Neural progenitor cell (in vitro differentiated cells): ENCODE results near the gene PRDM16. TPM values are rescaled to one million over a fixed set of nuclear protein-coding genes. Genes with fewer than 3 reads are reported as not detected.

Source experiments
- DNase-seq: peaks from one replicate; pipeline ENCODE4 v3.0.0-alpha.2; 2016; ENCODE audit warnings: low spot score
- H2AFZ ChIP-seq: fragments of 200-600 bp; sonication (generic); replicated peaks from 2 replicates; pipeline ENCODE4 v1.6.1; 2016; ENCODE audit warnings: antibody characterized with exemption
- H3F3A ChIP-seq: fragments of 200-600 bp; sonication (generic); 2 replicates; pipeline ENCODE4 v1.6.1; 2016; ENCODE audit warnings: antibody characterized with exemption, low read depth
- H3K27ac ChIP-seq: fragments of 200-600 bp; sonication (generic); 2 replicates; pipeline ENCODE4 v1.5.1; 2016; ENCODE audit warnings: mild to moderate bottlenecking
- H3K27me3 ChIP-seq: fragments of 200-600 bp; sonication (generic); 2 replicates; pipeline ENCODE4 v1.6.1; 2016; ENCODE audit warnings: mild to moderate bottlenecking, moderate library complexity
- H3K36me3 ChIP-seq: fragments of 200-600 bp; sonication (generic); 2 replicates; pipeline ENCODE4 v1.5.1; 2016
- H3K4me1 ChIP-seq: fragments of 200-600 bp; sonication (generic); 2 replicates; pipeline ENCODE4 v1.6.1; 2016; ENCODE audit warnings: mixed run types
- H3K4me2 ChIP-seq: fragments of 200-600 bp; sonication (generic); 2 replicates; pipeline ENCODE4 v1.6.1; 2016
- H3K4me3 ChIP-seq: fragments of 200-600 bp; sonication (generic); 2 replicates; pipeline ENCODE4 v1.5.1; 2016
- H3K79me2 ChIP-seq: fragments of 200-600 bp; sonication (generic); 2 replicates; pipeline ENCODE4 v1.6.1; 2016; ENCODE audit warnings: low read depth
- H3K9ac ChIP-seq: fragments of 200-600 bp; sonication (generic); 2 replicates; pipeline ENCODE4 v1.6.1; 2016
- H3K9me3 ChIP-seq: fragments of 200-600 bp; sonication (generic); 2 replicates; pipeline ENCODE4 v1.5.1; 2016; ENCODE audit warnings: low read depth
- H4K20me1 ChIP-seq: fragments of 200-600 bp; sonication (generic); 2 replicates; pipeline ENCODE4 v1.6.1; 2016; ENCODE audit warnings: low read depth
- H3K27ac Mint-ChIP-seq: 3 replicates; pipeline ENCODE4 v1.8.0; 2021; ENCODE audit warnings: mixed read lengths
- H3K27me3 Mint-ChIP-seq: 2 replicates; pipeline ENCODE4 v1.8.0; 2022; ENCODE audit warnings: low read depth, mild to moderate bottlenecking, inconsistent platforms, moderate library complexity, mixed read lengths; ENCODE audit not compliant: insufficient read depth
- H3K36me3 Mint-ChIP-seq: 3 replicates; pipeline ENCODE4 v1.8.0; 2021; ENCODE audit warnings: mixed read lengths
- H3K4me1 Mint-ChIP-seq: 3 replicates; pipeline ENCODE4 v1.8.0; 2021; ENCODE audit warnings: mixed read lengths
- H3K4me3 Mint-ChIP-seq: 3 replicates; pipeline ENCODE4 v1.8.0; 2021; ENCODE audit warnings: mild to moderate bottlenecking, moderate library complexity, mixed read lengths
- H3K9me3 Mint-ChIP-seq: 3 replicates; pipeline ENCODE4 v1.8.0; 2020; ENCODE audit warnings: mixed read lengths
- CTCF ChIP-seq: fragments of 200-600 bp; sonication (generic); IDR thresholded peaks from 2 replicates; pipeline ENCODE4 v1.5.1; 2017; ENCODE audit warnings: antibody characterized with exemption, mild to moderate bottlenecking
- EZH2 ChIP-seq: fragments of 200-600 bp; sonication (generic); IDR thresholded peaks from 2 replicates; pipeline ENCODE4 v1.6.1; 2017; ENCODE audit warnings: antibody characterized with exemption, mild to moderate bottlenecking, moderate library complexity
- EZH2phosphoT487 ChIP-seq: fragments of 200-600 bp; sonication (generic); IDR thresholded peaks from 2 replicates; pipeline ENCODE4 v1.6.1; 2017; ENCODE audit warnings: antibody characterized with exemption
- total RNA-seq: library from RNA; depleted of rRNA; stranded (reverse); fragments of >200 nt; gene quantifications from 2 replicates; pipeline ENCODE4 v1.2.3, GENCODE V29; 2015; ENCODE audit warnings: low replicate concordance

The PRDM16 gene
- total RNA-seq, 1 donor from 2014 or later, result 1.9 TPM

GRCh38 chr1:3473381-3473844, 404.4 kb downstream of the PRDM16 start:
- H4K20me1 ChIP-seq, result no peaks in the 10 kb centered on the region
- H3K9me3 ChIP-seq, result no peaks in the 10 kb centered on the region
- peaks cover 32% of the 10 kb centered on the region for H3K4me1 Mint-ChIP-seq
- peaks cover 14% of the 10 kb centered on the region for H3F3A ChIP-seq
- no peak overlapping the region for H3K4me3 ChIP-seq
- peak overlapping the region; percentile 90 for H3K27ac Mint-ChIP-seq
- no peak overlapping the region for H3K9ac ChIP-seq
- DNase-seq, result no peak
- H3K36me3 Mint-ChIP-seq, result peaks cover 4% of the 10 kb centered on the region
- no peak overlapping the region for H3K27ac ChIP-seq
- H3K4me2 ChIP-seq, result no peak overlapping the region
- TF ChIP-seq EZH2phosphoT487 (no peak), EZH2 (no peak), CTCF (no peak)
- H2AFZ ChIP-seq, result no peak overlapping the region
- H3K4me1 ChIP-seq, result peaks cover 14% of the 10 kb centered on the region
- no peaks in the 10 kb centered on the region for H3K27me3 ChIP-seq
- H3K27me3 Mint-ChIP-seq, result peaks cover 14% of the 10 kb centered on the region
- no peaks in the 10 kb centered on the region for H3K79me2 ChIP-seq
- peak overlapping the region; percentile 48 for H3K4me3 Mint-ChIP-seq
- H3K36me3 ChIP-seq, result no peaks in the 10 kb centered on the region
- H3K9me3 Mint-ChIP-seq, result peaks cover 4% of the 10 kb centered on the region

GRCh38 chr1:3474016-3474415, 405.0 kb downstream of the PRDM16 start:
- no peak for TF ChIP-seq EZH2
- no peak for TF ChIP-seq EZH2phosphoT487
- no peak for TF ChIP-seq CTCF
- peaks cover 4% of the 10 kb centered on the region for H3K36me3 Mint-ChIP-seq
- Histone ChIP-seq H2AFZ (no peak overlapping the region), H3K4me1 (peaks cover 14% of the 10 kb centered on the region), H4K20me1 (no peaks in the 10 kb centered on the region), H3K27ac (no peak overlapping the region), H3K4me3 (no peak overlapping the region), H3K9me3 (no peaks in the 10 kb centered on the region), H3K27me3 (no peaks in the 10 kb centered on the region), H3K79me2 (no peaks in the 10 kb centered on the region), H3K9ac (no peak overlapping the region), H3F3A (peaks cover 14% of the 10 kb centered on the region), H3K4me2 (no peak overlapping the region), H3K36me3 (no peaks in the 10 kb centered on the region)
- peaks cover 32% of the 10 kb centered on the region for H3K4me1 Mint-ChIP-seq
- peaks cover 15% of the 10 kb centered on the region for H3K27me3 Mint-ChIP-seq
- peaks cover 4% of the 10 kb centered on the region for H3K9me3 Mint-ChIP-seq
- DNase-seq, result no peak
- peak overlapping the region; percentile 90 for H3K27ac Mint-ChIP-seq
- no peak overlapping the region for H3K4me3 Mint-ChIP-seq

GRCh38 chr1:3474421-3474820, 405.4 kb downstream of the PRDM16 start:
- Mint-ChIP-seq H3K27ac (no peak overlapping the region), H3K4me3 (no peak overlapping the region), H3K36me3 (peaks cover 4% of the 10 kb centered on the region), H3K27me3 (peaks cover 15% of the 10 kb centered on the region), H3K9me3 (peaks cover 4% of the 10 kb centered on the region), H3K4me1 (peaks cover 32% of the 10 kb centered on the region)
- Histone ChIP-seq H3K36me3 (no peaks in the 10 kb centered on the region), H3K9ac (no peak overlapping the region), H3K9me3 (no peaks in the 10 kb centered on the region), H4K20me1 (no peaks in the 10 kb centered on the region), H2AFZ (no peak overlapping the region), H3K4me3 (no peak overlapping the region), H3K27me3 (no peaks in the 10 kb centered on the region), H3K4me2 (no peak overlapping the region), H3K79me2 (no peaks in the 10 kb centered on the region), H3F3A (peaks cover 14% of the 10 kb centered on the region), H3K27ac (no peak overlapping the region), H3K4me1 (peaks cover 14% of the 10 kb centered on the region)
- TF ChIP-seq EZH2 (no peak), CTCF (no peak)
- no peak for DNase-seq
